ENCODE results near the gene HTRA3. TPM values are rescaled to one million over a fixed set of nuclear protein-coding genes. Genes with fewer than 3 reads are reported as not detected.

The HTRA3 gene
- total and polyA plus RNA-seq, 2 of the 8 experiments (the other 6 are each of a cell fraction or from before 2014, with no cell fraction given) = 3.2 to 5.8 TPM

DNA sequence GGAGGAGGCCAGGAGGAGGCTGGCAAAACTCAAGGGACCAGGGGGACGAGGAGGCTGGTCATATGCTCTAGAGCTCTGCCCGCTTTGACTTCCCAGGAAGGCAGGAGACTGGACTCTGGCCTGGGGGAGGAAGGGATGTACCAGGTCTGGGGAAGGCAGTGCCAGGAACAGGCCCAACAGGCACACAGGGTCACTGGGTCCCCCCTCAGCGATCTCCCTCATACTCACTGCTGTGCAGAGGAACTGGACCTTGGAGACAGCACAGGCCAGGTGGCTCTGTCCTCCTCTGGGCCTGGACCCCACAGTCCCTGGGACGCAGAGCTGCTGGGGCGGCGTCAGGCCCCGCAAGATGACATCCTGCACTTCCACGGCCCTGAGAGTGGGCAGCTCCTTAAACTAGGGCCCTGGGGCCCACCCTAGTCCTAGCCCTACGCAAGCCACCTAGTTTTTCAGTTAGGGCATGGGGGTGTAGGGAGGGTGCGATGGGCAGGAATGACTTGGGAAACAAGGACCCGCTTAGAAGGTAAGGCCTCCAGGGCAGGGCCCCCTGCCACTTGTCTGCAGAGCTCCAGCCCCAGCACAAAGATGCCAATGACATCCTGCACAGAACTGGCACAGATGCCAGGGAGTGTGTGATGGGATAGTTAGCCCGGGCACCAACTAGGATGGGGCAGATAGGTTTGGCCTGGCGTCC, 59.5 kb downstream of the HTRA3 start:
- WGBS, 2 experiments (ENCODE audit: extremely low coverage in 1 of 2, insufficient coverage in 1 of 2, insufficient read length in 1 of 2, insufficient replicate concordance in 2 of 2, low coverage in 1 of 2, low lambda C conversion rate in 2 of 2, missing lambda C conversion rate in 1 of 2) = 84% methylated on average over 13 of the region's 13 CpGs; no CpG with 5 or more reads in 1 of the 2 experiments
- no peak overlapping the region for H2AK5ac ChIP-seq (ENCODE audit: low read depth, low read length)
- no peak overlapping the region for H3K18ac ChIP-seq (ENCODE audit: extremely low read depth, low read length)
- H2BK120ac ChIP-seq (replicated peaks; ENCODE audit: low read depth, low read length) = no peak overlapping the region
- ChIA-PET CTCF (ENCODE audit: partially characterized antibody) (interaction anchor here (0.7 to 2.0 kb wide), 5 partner anchors 9 to 86 kb away, joined by 3 to 10 read pairs (median 5); no protein-coding TSS in a partner anchor), POLR2A (ENCODE audit: partially characterized antibody) (no interaction called here)
- no peak for FAIRE-seq
- H3K36me3 ChIP-seq (ENCODE audit: control insufficient read depth in 2 of 4, insufficient read depth in 4 of 4, low read length in 3 of 4) = no peaks in the 10 kb centered on the region
- no peaks in the 10 kb centered on the region for H3K23me2 ChIP-seq (ENCODE audit: low read depth, low read length)
- H4K20me1 ChIP-seq (replicated peaks in 1 of 2; ENCODE audit: control insufficient read depth in 1 of 2, insufficient read depth in 2 of 2, low read length in 2 of 2) = no peaks in the 10 kb centered on the region
- no peak overlapping the region for H2BK5ac ChIP-seq (ENCODE audit: low read depth, low read length)
- no peak overlapping the region for H3K9ac ChIP-seq (replicated peaks in 1 of 4; ENCODE audit: extremely low read depth in 1 of 4, low read depth in 3 of 4, low read length in 3 of 4)
- no peaks in the 10 kb centered on the region for H3K4me1 ChIP-seq (replicated peaks in 1 of 4; ENCODE audit: control insufficient read depth in 3 of 4, insufficient read depth in 4 of 4, low read length in 3 of 4)
- H2BK15ac ChIP-seq (ENCODE audit: low read length) = no peak overlapping the region
- H3K79me2 ChIP-seq (ENCODE audit: control insufficient read depth in 1 of 2, insufficient read depth in 2 of 2, low read length in 2 of 2) = no peaks in the 10 kb centered on the region
- H3K4me3 ChIP-seq (ENCODE audit: extremely low read depth in 1 of 4, insufficient read depth in 2 of 4, low read depth in 3 of 4, low read length in 4 of 4) = no peak overlapping the region
- no peak overlapping the region for H3K23ac ChIP-seq (ENCODE audit: insufficient read length)
- H3K4me2 ChIP-seq (ENCODE audit: insufficient read depth in 1 of 2, low read depth in 2 of 2, low read length in 2 of 2) = no peak overlapping the region
- H3K4ac ChIP-seq (replicated peaks; ENCODE audit: insufficient read length, low read depth, low read length) = no peak overlapping the region
- no peak overlapping the region for H4K5ac ChIP-seq (ENCODE audit: insufficient read length, low read depth, low read length)
- no peak for DNase-seq (ENCODE audit: low read depth in 1 of 2, low spot score in 2 of 2)
- no peak overlapping the region for H4K91ac ChIP-seq (replicated peaks; ENCODE audit: insufficient read length, low read length)
- no peak overlapping the region for H4K8ac ChIP-seq (ENCODE audit: extremely low read depth, insufficient read depth, low read length)
- no peak overlapping the region for H3K56ac ChIP-seq (replicated peaks; ENCODE audit: insufficient read length, low read depth, low read length)
- H2BK20ac ChIP-seq (ENCODE audit: low read length) = no peak overlapping the region
- H2BK12ac ChIP-seq (ENCODE audit: low read depth, low read length) = no peak overlapping the region
- H3K79me1 ChIP-seq (ENCODE audit: low read depth, low read length) = no peaks in the 10 kb centered on the region
- H3K27me3 ChIP-seq (replicated peaks in 1 of 4; ENCODE audit: control insufficient read depth in 3 of 4, extremely low read depth in 1 of 4, insufficient read depth in 3 of 4, low read length in 3 of 4) = no peaks in the 10 kb centered on the region
- no peak overlapping the region for H3K27ac ChIP-seq (ENCODE audit: low read depth, low read length)
- TF ChIP-seq GTF2F1 (IDR thresholded peaks at IDR 0.05; ENCODE audit: borderline replicate concordance, low read depth, low read length) = no peak
- TF ChIP-seq JUN (IDR thresholded peaks at IDR 0.05; ENCODE audit: low read depth, low read length) = no peak
- TF ChIP-seq SIRT6 (IDR thresholded peaks at IDR 0.05; ENCODE audit: low read length) = no peak
- no peak for TF ChIP-seq BCL11A (IDR thresholded peaks at IDR 0.05; ENCODE audit: low read depth in 2 of 2, low read length in 2 of 2)
- TF ChIP-seq TAF7 (optimal IDR thresholded peaks at IDR 0.05; ENCODE audit: borderline replicate concordance, low read depth, low read length) = no peak
- TF ChIP-seq SRF (IDR thresholded peaks at IDR 0.05; ENCODE audit: low read depth, low read length) = no peak
- no peak for TF ChIP-seq BRCA1 (IDR thresholded peaks at IDR 0.05; ENCODE audit: low read depth, low read length)
- no peak for TF ChIP-seq POLR2A (IDR thresholded peaks at IDR 0.05; ENCODE audit: control extremely low read depth in 1 of 2, low read depth in 2 of 2, low read length in 2 of 2)
- no peak for TF ChIP-seq CBX8 (IDR thresholded peaks at IDR 0.05; ENCODE audit: borderline replicate concordance, low read depth, low read length)
- H3K9me3 ChIP-seq (ENCODE audit: insufficient read depth in 2 of 2, low read depth in 1 of 2, low read length in 1 of 2) = no peaks in the 10 kb centered on the region
- H3K14ac ChIP-seq (ENCODE audit: insufficient read length) = no peak overlapping the region
- H2AFZ ChIP-seq (ENCODE audit: low read length) = no peak overlapping the region

Measured in H1 (cell line).